Measurements from ENCODE around the gene PSMC3.
A peak's percentile ranks its signal among the peaks of the same experiment; 100 is the strongest.

The PSMC3 gene

GRCh38 chr11:47393163-47394049, 32.8 kb downstream of the PSMC3 start:
- peak; percentile 62 for DNase-seq

- no peak for DNase-seq
These were observed 33.6 kb downstream of the PSMC3 start for GRCh38 chr11:47392546-47393162.

GRCh38 chr11:47391711-47392432, 34.4 kb downstream of the PSMC3 start:
- DNase-seq: no peak

GRCh38 chr11:47391077-47391583, 35.1 kb downstream of the PSMC3 start:
- no peak for DNase-seq

- DNase-seq: no peak
These were observed 35.8 kb downstream of the PSMC3 start for GRCh38 chr11:47390422-47390760.

GRCh38 chr11:47389577-47390421, 36.4 kb downstream of the PSMC3 start:
- DNase-seq: no peak

- no peak for DNase-seq
These were observed 37.3 kb downstream of the PSMC3 start for GRCh38 chr11:47388697-47389576.

GRCh38 chr11:47387944-47388696, 38.1 kb downstream of the PSMC3 start:
- no peak for DNase-seq

- no peak for DNase-seq
These were observed 41.7 kb downstream of the PSMC3 start for GRCh38 chr11:47384498-47384897.

GRCh38 chr11:47383071-47383470, 43.2 kb downstream of the PSMC3 start:
- peak; percentile 21 for DNase-seq

- no peak for DNase-seq
These were observed 46.2 kb downstream of the PSMC3 start for GRCh38 chr11:47380078-47380477.

GRCh38 chr11:47379317-47379716, 46.9 kb downstream of the PSMC3 start:
- DNase-seq: no peak

GRCh38 chr11:47378836-47379170, 47.4 kb downstream of the PSMC3 start:
- no peak for DNase-seq

GRCh38 chr11:47378010-47378835, 48.0 kb downstream of the PSMC3 start, which contains the start of gene SPI1:
SPI1 (minus strand) TSS chr11:47378547; CDS start chr11:47378353, 194 bp downstream.
- no peak for DNase-seq

- DNase-seq: no peak
These were observed 48.6 kb downstream of the PSMC3 start for GRCh38 chr11:47377571-47378009.

- DNase-seq: no peak
These were observed 49.5 kb downstream of the PSMC3 start for GRCh38 chr11:47376525-47377371.

- no peak for DNase-seq
These were observed 50.1 kb downstream of the PSMC3 start for GRCh38 chr11:47376107-47376524.

- DNase-seq: no peak
These were observed 50.6 kb downstream of the PSMC3 start for GRCh38 chr11:47375546-47376085.
